Uterus (tissue), 4 donors: ENCODE measurements around the gene AP1S2. TPM values are rescaled to one million over a fixed set of nuclear protein-coding genes. Genes with fewer than 3 reads are reported as not detected.

Source experiments
- DNase-seq, 2 donors: peaks; one replicate each; pipeline ENCODE4 v3.0.0-alpha.2; 2019 to 2020
- H3K27ac ChIP-seq, 2 donors: fragments of 200-600 bp; sonication (generic); 1 replicate in 1 of 2; 2 replicates in 1 of 2; pipeline ENCODE4 v1.5.1; 2016 to 2018
- H3K27me3 ChIP-seq, 2 donors: fragments of 200-600 bp; sonication (generic); one replicate each; pipeline ENCODE4 v1.5.1; 2018 to 2019; ENCODE audit warnings: control low read depth in 1 of 2
- H3K36me3 ChIP-seq, 2 donors: fragments of 200-600 bp; sonication (generic); one replicate each; pipeline ENCODE4 v1.5.1; 2019; ENCODE audit warnings: control low read depth in 1 of 2
- H3K4me1 ChIP-seq, 2 donors: fragments of 200-600 bp; sonication (generic); one replicate each; pipeline ENCODE4 v1.5.1; 2018 to 2019; ENCODE audit warnings: control low read depth in 1 of 2
- H3K4me3 ChIP-seq, 2 donors: fragments of 200-600 bp; sonication (generic); 1 replicate in 1 of 2; 2 replicates in 1 of 2; pipeline ENCODE4 v1.5.1; 2018 to 2019; ENCODE audit warnings: mild to moderate bottlenecking in 1 of 2
- H3K9me3 ChIP-seq, 2 donors: fragments of 200-600 bp; sonication (generic); one replicate each; pipeline ENCODE4 v1.5.1; 2019; ENCODE audit warnings: control low read depth in 1 of 2
- POLR2A ChIP-seq, 2 donors: fragments of 450-650 bp; IDR thresholded peaks; one replicate each; pipeline ENCODE4 v1.6.1; 2016; ENCODE audit warnings: antibody characterized with exemption in 2 of 2, mild to moderate bottlenecking in 1 of 2, moderate library complexity in 1 of 2
- intact Hi-C: fragments of 100-400 bp; cut with DNase I; formaldehyde crosslinking; loops from one replicate; pipeline ENCODE4 v1.15.1; 2023; ENCODE audit warnings: low total_unique reads
- total RNA-seq, 4 donors: library from RNA; depleted of rRNA in 3 of 4; stranded (reverse); fragments of >200 nt in 3 of 4; gene quantifications; one replicate each; pipeline versions ENCODE4 v1.1.0 to v1.2.4, GENCODE V29; 2014 to 2023
- TF ChIP-seq, protein P1 (sequence below), 4 experiments: fragments of 200-600 bp in 2 of 4; fragments of 450-650 bp in 2 of 4; sonication (generic) in 2 of 4; IDR thresholded peaks; one replicate each; pipeline ENCODE4 v1.5.1; 2016 to 2019; ENCODE audit warnings: antibody characterized with exemption in 4 of 4, mild to moderate bottlenecking in 2 of 4, moderate library complexity in 1 of 4
- donor health status: DM: yes; HTN: yes; CAD: no.

AP1S2 gene
- total RNA-seq, 4 donors from 2014 or later: 64.7 to 112 (median 73.9) TPM

DNA sequence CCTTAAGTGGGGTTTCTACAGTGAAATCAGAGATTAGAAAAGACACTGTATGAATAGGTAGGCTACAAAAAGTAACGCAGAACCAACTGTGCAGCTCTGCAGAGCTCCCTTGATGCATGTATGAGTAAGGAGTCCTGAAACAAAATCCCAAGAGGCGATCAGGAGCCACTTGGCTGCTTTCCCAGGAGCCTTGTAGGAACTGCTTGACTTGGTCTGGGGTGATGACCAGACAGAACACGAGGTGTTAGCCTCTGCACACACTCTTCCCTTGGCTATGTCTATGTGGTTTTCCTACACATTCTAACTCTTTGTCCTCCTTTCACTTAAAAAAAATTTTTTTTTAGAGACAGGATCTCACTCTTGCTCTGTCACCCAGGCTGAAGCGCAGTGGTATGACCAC, 22.8 kb upstream of the AP1S2 start:
- H3K27me3 ChIP-seq: no peaks in the 10 kb centered on the region
- H3K9me3 ChIP-seq: no peaks in the 10 kb centered on the region
- H3K4me3 ChIP-seq: no peak overlapping the region
- intact Hi-C loops: no loop called here
- DNase-seq: no peak
- H3K27ac ChIP-seq: no peak overlapping the region
- H3K36me3 ChIP-seq: no peaks in the 10 kb centered on the region
- no peaks in the 10 kb centered on the region for H3K4me1 ChIP-seq
- TF ChIP-seq POLR2A (IDR thresholded peaks at IDR 0.05): no peak
- TF ChIP-seq, protein P1, sequence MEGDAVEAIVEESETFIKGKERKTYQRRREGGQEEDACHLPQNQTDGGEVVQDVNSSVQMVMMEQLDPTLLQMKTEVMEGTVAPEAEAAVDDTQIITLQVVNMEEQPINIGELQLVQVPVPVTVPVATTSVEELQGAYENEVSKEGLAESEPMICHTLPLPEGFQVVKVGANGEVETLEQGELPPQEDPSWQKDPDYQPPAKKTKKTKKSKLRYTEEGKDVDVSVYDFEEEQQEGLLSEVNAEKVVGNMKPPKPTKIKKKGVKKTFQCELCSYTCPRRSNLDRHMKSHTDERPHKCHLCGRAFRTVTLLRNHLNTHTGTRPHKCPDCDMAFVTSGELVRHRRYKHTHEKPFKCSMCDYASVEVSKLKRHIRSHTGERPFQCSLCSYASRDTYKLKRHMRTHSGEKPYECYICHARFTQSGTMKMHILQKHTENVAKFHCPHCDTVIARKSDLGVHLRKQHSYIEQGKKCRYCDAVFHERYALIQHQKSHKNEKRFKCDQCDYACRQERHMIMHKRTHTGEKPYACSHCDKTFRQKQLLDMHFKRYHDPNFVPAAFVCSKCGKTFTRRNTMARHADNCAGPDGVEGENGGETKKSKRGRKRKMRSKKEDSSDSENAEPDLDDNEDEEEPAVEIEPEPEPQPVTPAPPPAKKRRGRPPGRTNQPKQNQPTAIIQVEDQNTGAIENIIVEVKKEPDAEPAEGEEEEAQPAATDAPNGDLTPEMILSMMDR (IDR thresholded peaks at IDR 0.05): no peak

DNA sequence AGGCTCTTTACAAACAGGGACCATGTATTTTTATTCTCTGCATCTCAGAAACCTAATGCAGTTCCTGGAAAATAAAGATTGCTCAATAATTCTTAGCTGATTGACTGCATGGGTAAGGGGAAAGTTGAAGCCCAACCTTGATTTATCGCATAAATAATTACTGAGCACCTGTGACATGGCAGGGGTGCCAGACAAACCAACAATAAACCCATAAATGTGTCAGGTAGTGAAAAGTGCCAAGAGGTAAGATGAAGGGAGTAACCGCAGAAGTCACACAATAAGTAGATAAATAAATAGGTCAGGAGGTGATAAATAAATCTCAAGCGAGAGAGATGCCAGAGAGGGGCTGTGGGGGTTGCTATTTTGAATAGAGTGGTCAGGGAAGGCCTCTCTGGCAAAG, 20.1 kb upstream of the AP1S2 start:
- Histone ChIP-seq H3K27ac (no peak overlapping the region), H3K4me3 (no peak overlapping the region), H3K27me3 (no peaks in the 10 kb centered on the region), H3K4me1 (no peaks in the 10 kb centered on the region), H3K36me3 (no peaks in the 10 kb centered on the region), H3K9me3 (no peaks in the 10 kb centered on the region)
- no peak for DNase-seq
- intact Hi-C loops: no loop called here
- TF ChIP-seq, protein P1 (IDR thresholded peaks at IDR 0.05): no peak
- TF ChIP-seq POLR2A (IDR thresholded peaks at IDR 0.05): no peak

DNA sequence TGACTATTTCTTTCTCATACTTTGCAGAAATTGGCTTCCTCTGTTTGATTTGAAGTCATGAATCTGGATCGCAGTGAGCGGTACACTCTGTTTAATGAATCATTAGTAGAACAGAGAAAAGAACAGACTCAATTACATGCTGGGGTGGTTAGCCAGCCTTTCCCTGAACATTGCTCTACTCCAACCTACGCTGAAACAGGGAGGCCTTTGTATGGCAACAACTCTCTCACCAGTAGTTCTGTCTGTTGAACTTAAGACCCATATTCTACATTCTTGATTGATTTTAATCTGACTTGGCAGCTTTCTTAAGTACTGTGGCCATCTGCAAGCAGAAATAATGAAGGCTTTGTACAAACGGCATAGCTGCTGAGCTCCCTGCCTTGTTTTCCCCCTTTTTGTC, 19.0 kb upstream of the AP1S2 start:
- TF ChIP-seq POLR2A (IDR thresholded peaks at IDR 0.05): no peak
- Histone ChIP-seq H3K27ac (no peak overlapping the region), H3K36me3 (no peaks in the 10 kb centered on the region), H3K27me3 (no peaks in the 10 kb centered on the region), H3K4me1 (no peaks in the 10 kb centered on the region), H3K9me3 (no peaks in the 10 kb centered on the region), H3K4me3 (no peak overlapping the region)
- intact Hi-C loops: no loop called here
- no peak for DNase-seq

DNA sequence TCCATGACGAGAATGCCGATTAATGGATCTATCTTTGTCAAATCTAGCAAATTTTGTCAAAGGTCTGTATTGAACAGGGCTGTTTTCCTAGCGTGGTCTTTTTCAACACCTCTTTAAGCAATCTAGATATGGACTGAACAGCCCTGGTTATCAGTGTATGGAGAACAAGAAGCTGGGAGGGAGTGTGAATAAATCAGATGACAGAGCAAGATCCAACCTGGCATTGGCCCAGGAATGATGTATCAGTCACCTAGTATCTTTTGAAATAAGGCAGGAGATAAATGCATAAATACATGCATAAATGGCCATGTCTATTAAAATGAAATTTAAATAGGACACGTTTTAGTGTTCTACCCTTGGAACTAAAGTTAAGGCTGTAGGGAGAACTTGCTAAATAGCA, 15.7 kb upstream of the AP1S2 start:
- Histone ChIP-seq H3K4me1 (no peaks in the 10 kb centered on the region), H3K27me3 (no peaks in the 10 kb centered on the region), H3K27ac (no peak overlapping the region), H3K9me3 (no peaks in the 10 kb centered on the region), H3K4me3 (no peak overlapping the region), H3K36me3 (no peaks in the 10 kb centered on the region)
- DNase-seq: no peak
- TF ChIP-seq, protein P1 (IDR thresholded peaks at IDR 0.05): no peak
- TF ChIP-seq POLR2A (IDR thresholded peaks at IDR 0.05): no peak
- intact Hi-C loops: no loop called here

DNA sequence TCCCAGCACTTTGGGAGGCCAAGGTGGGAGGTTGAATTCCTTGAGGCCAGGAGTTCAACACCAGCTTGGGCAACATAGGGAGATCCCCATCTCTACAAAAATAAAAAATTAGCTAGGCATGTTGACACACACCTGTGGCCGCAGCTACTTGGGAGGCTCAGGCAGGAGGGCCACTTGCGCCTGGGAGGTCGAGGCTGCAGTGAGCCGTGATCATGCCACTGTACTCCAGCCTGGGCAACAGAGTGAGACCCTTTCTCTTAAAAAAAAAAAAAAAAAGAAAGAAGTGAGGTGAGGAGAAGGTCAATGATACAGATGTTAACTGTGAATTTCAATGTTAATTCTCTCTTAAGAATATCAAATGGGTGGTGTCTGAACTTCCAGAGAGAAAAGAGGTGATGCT, 15.1 kb upstream of the AP1S2 start:
- H3K9me3 ChIP-seq: no peaks in the 10 kb centered on the region
- no peaks in the 10 kb centered on the region for H3K36me3 ChIP-seq
- no peaks in the 10 kb centered on the region for H3K27me3 ChIP-seq
- no peak for TF ChIP-seq POLR2A (IDR thresholded peaks at IDR 0.05)
- TF ChIP-seq, protein P1 (IDR thresholded peaks at IDR 0.05): no peak
- DNase-seq: no peak
- intact Hi-C loops: no loop called here
- H3K4me3 ChIP-seq: no peak overlapping the region
- H3K4me1 ChIP-seq: no peaks in the 10 kb centered on the region
- H3K27ac ChIP-seq: no peak overlapping the region

DNA sequence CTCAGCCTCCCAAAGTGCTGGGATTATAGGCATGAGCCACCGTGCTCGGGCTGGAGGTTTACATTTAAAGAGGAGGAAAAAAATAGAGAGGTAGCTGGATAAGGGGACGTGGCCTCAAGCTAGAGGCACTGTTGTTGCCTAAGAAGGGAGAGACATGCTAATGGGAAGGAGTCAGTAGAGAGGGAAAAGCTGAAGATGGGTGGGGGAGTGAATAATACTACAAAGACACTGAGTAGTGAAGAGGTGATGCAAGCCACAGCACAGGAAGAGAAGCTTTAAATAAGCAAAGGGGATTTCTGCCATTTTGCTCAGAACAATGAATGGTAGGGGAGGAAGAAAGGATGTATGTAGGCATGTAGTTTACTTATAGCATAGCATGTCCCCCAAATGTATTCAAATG, 11.5 kb upstream of the AP1S2 start:
- Histone ChIP-seq H3K9me3 (no peaks in the 10 kb centered on the region), H3K27ac (no peak overlapping the region), H3K4me3 (no peak overlapping the region), H3K36me3 (no peaks in the 10 kb centered on the region), H3K27me3 (peaks cover 0 to 3% of the 10 kb centered on the region in 2 donors), H3K4me1 (no peaks in the 10 kb centered on the region)
- intact Hi-C loops: no loop called here
- TF ChIP-seq POLR2A (IDR thresholded peaks at IDR 0.05): no peak
- TF ChIP-seq, protein P1 (IDR thresholded peaks at IDR 0.05): no peak
- DNase-seq: no peak
